T follicular helper cell (primary cell): ENCODE measurements around the gene SYK.

Experiments used
- DNase-seq: peaks from one replicate; pipeline ENCODE4 v3.0.0-alpha.2; 2020; ENCODE audit warnings: low read depth

The SYK gene

GRCh38 chr9:90825586-90825985 lies 24.0 kb downstream of the SYK start:
- no peak for DNase-seq

GRCh38 chr9:90826326-90827020 lies 24.9 kb downstream of the SYK start:
- DNase-seq: no peak

DNA sequence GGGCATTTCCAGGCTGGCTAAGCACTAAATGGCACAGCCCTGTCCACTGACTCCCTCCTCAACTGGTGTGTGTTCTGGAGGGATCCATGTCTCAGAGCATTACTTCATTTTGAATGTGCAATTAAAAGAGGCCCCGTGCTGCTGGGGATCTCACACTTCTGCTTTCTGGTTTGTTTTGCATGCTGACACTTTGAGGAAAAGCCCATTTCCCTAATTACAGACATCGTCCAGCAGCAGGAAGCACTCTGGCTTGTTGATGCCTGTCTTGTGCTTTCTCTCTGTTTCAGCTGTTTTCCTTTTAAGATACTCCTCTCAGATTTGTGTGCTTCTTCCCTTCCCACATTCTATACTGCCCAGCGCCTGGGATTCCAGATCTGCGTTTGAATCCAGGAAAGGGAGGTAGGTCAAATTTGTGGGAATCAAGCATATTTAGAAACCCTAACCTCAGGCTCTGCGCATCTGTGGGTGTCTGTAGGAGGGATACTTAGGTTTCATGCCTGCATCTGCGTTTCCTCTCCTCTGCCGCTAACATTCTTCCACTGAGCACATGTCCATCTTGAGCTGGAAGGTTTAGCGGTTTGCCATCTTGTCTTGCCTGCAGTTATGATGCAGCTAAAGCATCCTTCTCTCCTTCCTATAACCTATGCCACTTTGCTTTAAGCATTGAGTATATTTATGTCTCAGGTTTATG lies 25.7 kb downstream of the SYK start:
- no peak for DNase-seq

- DNase-seq: no peak
Observed at GRCh38 chr9:90830051-90830450, 28.4 kb downstream of the SYK start.

- DNase-seq: no peak
Observed at GRCh38 chr9:90830977-90831376, 29.4 kb downstream of the SYK start.

- DNase-seq: no peak
Observed at GRCh38 chr9:90832261-90832660, 30.6 kb downstream of the SYK start.

DNA sequence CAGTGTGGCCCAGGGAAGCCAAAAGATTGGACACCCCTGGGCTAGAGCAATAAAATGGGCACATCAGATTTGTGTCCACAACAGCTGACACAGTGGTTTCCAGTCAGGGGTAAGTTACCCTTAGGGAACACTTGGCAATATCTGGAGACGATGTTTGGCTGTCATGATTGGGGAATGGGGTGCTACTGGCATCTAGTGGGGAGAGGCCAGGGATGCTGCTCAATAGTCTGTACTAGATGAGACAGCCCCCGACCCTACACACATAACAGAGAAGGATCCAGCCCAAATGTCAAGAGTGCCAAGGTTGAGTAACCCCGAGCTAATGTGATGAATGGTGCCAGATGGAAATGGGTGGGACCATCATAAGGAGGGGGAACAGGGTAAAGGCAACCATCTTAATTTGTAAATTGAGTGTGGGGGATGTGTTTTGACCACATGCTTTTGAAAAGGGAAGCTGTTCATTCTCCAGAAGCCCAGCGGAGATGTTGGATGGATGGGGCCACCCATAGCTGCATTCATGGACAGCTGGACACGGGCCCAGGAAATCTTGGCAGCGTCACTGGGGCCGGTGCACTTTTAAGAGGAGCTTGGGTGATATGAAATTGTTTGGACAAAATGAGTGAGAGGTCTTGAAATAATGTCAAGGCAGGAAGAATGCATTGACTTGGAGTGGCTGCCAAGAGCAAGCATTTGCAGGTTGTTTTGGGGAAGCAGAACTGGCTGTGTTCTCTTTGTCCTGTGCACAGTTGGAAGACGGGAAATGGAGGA lies 33.4 kb downstream of the SYK start:
- DNase-seq: no peak

GRCh38 chr9:90836411-90837080 lies 34.9 kb downstream of the SYK start:
- no peak for DNase-seq

- DNase-seq: no peak
Observed at GRCh38 chr9:90838098-90838497, 36.5 kb downstream of the SYK start.

- no peak for DNase-seq
Observed at GRCh38 chr9:90838581-90839154, 37.0 kb downstream of the SYK start.

DNA sequence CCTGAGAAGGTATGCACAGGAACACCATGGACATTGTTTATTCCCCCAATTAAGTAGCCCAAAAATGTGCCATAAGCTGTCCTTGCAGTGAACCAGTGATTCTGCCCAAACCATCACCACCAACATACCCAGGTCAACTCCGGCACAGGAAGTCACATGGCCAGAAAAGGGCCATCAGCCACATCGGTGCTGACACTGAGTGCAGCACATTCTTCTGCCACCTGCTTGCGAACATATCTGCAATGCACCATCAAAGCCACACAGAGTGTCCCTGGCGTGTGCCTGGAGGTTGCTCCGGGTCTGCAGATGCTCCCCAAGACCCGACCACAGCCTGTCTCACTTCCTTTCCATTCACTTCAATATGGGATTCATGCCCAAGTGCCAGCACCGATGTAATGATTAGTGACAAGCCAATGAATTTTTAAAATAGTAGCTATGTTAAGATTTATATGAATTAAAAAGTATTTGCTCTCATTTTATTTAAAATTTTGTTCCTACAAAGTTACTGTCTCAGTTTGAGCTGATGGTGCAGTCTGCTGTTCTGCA lies 37.6 kb downstream of the SYK start:
- no peak for DNase-seq

- DNase-seq: no peak
Observed at GRCh38 chr9:90840696-90841095, 39.1 kb downstream of the SYK start.

- no peak for DNase-seq
Observed at GRCh38 chr9:90841213-90841612, 39.6 kb downstream of the SYK start.

GRCh38 chr9:90841615-90842014 lies 40.0 kb downstream of the SYK start:
- no peak for DNase-seq

- DNase-seq: no peak
Observed at GRCh38 chr9:90842176-90842777, 40.7 kb downstream of the SYK start.

DNA sequence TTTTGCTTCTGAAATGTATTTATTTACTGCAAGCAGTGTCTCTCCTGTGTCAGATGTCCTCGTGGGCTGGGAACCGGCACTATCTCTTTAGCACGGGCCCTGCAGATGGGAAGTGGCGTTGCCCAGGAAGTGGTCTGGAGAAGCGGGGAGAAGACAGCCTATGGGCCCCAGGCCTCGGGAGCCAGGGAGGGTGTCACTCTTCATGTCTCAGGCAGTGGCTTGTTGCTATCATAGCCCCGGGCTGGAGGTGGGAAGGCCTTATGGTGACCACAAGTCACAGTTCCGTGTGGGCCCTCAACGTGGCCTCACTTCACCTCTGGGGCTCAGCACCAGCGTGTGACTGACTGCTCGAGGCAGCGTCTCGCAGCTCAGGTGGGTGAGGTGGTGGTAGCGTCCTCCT lies 41.4 kb downstream of the SYK start:
- no peak for DNase-seq

DNA sequence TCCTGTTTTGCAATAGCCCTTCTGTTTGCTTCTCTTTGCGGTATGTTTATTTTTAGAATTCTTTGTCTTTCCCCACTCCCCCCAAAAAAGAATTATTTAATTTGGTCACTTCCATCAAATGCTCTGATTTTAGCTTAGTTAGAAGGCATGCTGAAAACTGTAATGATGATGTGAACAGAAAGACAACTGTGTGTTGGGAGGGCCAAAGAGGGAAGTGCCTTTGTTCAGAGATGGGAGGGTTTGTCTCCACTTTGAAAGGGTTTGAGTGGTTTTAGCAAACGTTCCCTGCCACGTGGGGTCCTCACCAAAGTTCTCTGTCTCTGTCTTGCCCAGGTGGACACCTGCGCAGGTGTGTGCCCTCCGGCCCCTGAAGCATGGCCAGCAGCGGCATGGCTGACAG lies 41.9 kb downstream of the SYK start:
- DNase-seq: no peak

DNA sequence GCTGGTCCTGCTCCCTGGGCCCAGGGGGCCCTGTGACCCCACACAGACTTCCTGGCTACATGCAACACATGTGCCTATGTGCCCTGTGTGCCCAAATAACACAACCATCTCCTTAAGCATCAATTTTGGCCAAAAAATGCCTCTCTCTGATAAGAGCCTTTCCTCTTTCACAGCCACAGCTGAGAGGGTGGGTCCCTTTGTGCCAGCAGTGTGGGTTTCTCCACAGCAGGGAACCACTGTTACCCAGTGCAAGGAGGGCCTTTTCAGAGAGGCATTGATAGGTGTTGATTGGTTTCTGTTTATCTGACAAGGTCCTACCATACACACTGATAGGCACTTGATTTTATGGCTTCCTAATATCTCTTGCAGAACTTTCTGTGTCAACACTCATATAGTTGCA lies 42.7 kb downstream of the SYK start:
- no peak for DNase-seq

GRCh38 chr9:90846770-90847419 lies 45.3 kb downstream of the SYK start:
- no peak for DNase-seq

DNA sequence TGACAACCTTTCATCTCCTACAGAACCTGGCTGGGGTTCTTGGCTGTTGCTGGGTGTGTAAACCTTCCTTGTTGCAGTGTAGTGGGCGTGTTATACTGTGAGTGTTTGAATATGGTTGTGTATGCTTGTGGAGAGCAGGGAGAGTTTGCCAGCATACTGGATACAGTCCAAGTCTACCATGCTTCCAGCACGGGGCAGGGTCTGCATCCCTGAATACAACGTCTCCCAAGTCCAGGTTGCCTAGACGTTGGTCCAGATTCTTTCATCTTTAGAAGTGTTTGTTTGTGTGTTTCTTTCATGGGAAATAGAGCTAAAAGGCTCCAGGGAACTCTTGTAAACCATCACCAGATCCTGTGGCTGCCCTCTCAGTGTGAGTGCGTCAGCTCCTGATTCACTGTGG lies 46.4 kb downstream of the SYK start:
- DNase-seq: no peak

DNA sequence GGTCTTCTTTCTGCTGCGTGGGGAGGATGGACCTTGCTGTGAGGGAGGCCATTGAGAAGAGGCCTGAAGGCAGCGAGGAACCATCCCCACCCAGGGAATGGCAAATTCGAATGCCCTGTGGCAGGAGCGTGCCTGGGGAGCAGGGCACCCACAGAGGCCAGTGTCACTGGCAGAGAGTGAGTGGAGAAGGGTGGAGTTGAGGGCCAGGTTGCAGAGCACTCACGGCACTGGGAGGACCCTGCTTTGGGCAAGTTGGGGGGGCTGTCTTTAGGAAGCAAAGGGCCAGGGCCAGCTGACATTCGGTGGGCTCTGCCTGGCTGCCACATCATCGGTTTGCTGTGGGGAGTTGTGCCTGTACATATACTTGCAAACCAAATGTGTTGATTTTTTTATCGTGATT lies 47.2 kb downstream of the SYK start:
- no peak for DNase-seq
